ENCODE results near the gene PSMD11. TPM values are rescaled to one million over a fixed set of nuclear protein-coding genes. Genes with fewer than 3 reads are reported as not detected.

Gene PSMD11
- total RNA-seq, 1 experiment from 2014 or later: 96.0 TPM

Other genes starting within 250 kb of the PSMD11 start
- gene RHBDL3, start 178.7 kb upstream of the PSMD11 start, total RNA-seq (2014; rRNA removed): 0.57 and 0.71 TPM in 2 replicates
- 12.8 and 16.4 TPM in 2 replicates for gene C17orf75, start 102.3 kb upstream of the PSMD11 start, total RNA-seq (2014; rRNA removed)
- gene ZNF207, start 94.4 kb upstream of the PSMD11 start, total RNA-seq (2014; rRNA removed): 141 and 157 TPM in 2 replicates
- gene CDK5R1, start 42.5 kb downstream of the PSMD11 start, total RNA-seq (2014; rRNA removed): 4.2 and 8.6 TPM in 2 replicates

All from LHCN-M2 (cell line).